Testis (tissue), 3 donors: ENCODE measurements around the gene SAMD4A. TPM values are rescaled to one million over a fixed set of nuclear protein-coding genes. Genes with fewer than 3 reads are reported as not detected.

Source experiments
- DNase-seq: peaks from one replicate; pipeline ENCODE4 v3.0.0-alpha.2; 2019
- H3K27ac ChIP-seq, 2 donors: fragments of 200-600 bp; sonication (generic); one replicate each; pipeline ENCODE4 v1.5.1; 2019
- H3K27me3 ChIP-seq: fragments of 200-600 bp; sonication (generic); one replicate; pipeline ENCODE4 v1.5.1; 2019
- H3K36me3 ChIP-seq: fragments of 200-600 bp; sonication (generic); one replicate; pipeline ENCODE4 v1.5.1; 2017; ENCODE audit warnings: low read depth; ENCODE audit errors: missing control alignments
- H3K4me1 ChIP-seq: fragments of 200-600 bp; sonication (generic); one replicate; pipeline ENCODE4 v1.5.1; 2019
- H3K4me3 ChIP-seq, 2 donors: fragments of 200-600 bp; sonication (generic); one replicate each; pipeline ENCODE4 v1.5.1; 2017 to 2019
- H3K9me3 ChIP-seq: fragments of 200-600 bp; sonication (generic); one replicate; pipeline ENCODE4 v1.5.1; 2017
- POLR2A ChIP-seq: fragments of 450-650 bp; IDR thresholded peaks from one replicate; pipeline ENCODE4 v1.6.1; 2017; ENCODE audit warnings: antibody characterized with exemption, mild to moderate bottlenecking, moderate library complexity
- WGBS, 2 donors: methylation state at CpG; one replicate each; pipeline ENCODE4 v1.1.5; 2018; 5-methylcytosine and 5-hydroxymethylcytosine counted together
- intact Hi-C: fragments of 100-400 bp; cut with DNase I; formaldehyde crosslinking; loops from one replicate; pipeline ENCODE4 v1.15.1; 2023; ENCODE audit warnings: low total_unique reads
- polyA plus RNA-seq: library from polyadenylated mRNA; stranded (reverse); fragments of 350-450 nt; fragmentation: Illumina TruSeq; extraction: RNeasy Lipid Tissue Mini Kit (QIAGEN cat#74804); gene quantifications from one replicate; pipeline ENCODE4 v1.2.3, GENCODE V29; 2014; ENCODE audit warnings: low read depth, low replicate concordance; ENCODE audit not compliant: insufficient read depth
- total RNA-seq, 2 donors: library from RNA; depleted of rRNA; stranded (reverse); fragments of >200 nt; gene quantifications; one replicate each; pipeline ENCODE4 v1.2.3, GENCODE V29; 2016
- TF ChIP-seq, protein P1 (sequence below), 3 experiments: fragments of 450-650 bp in 2 of 3; fragments of 200-600 bp in 1 of 3; sonication (generic) in 1 of 3; IDR thresholded peaks; one replicate each; pipeline ENCODE4 v1.5.1; 2016 to 2019; ENCODE audit warnings: antibody characterized with exemption in 3 of 3, mild to moderate bottlenecking in 2 of 3, moderate library complexity in 1 of 3

Gene SAMD4A
- total and polyA plus RNA-seq, 3 donors from 2014 or later = 103 to 369 (median 259) TPM

DNA sequence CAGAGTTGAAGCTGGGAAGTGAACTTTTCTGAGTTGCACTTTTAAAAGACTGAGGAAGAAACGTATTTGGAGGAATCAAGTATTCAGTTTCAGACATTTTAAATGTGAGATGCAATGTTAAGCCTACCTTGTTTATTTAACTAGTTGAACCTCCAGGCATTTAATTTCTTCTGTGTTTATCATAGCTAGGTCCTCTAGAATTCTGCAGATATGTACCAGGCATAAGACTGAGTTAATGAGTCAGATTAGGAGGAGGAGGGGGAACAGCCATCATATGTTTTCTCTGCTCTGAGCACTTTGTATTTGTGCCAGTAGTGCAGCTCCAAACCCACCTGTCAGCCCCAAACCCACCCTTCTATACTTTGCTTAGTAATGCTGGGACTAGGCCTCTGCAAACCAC lies 16.4 kb upstream of the SAMD4A start:
- DNase-seq = no peak
- WGBS, 2 donors = 72 to 90% methylated on average over 1 of the region's 1 CpG
- TF ChIP-seq POLR2A = no peak
- TF ChIP-seq, protein P1, sequence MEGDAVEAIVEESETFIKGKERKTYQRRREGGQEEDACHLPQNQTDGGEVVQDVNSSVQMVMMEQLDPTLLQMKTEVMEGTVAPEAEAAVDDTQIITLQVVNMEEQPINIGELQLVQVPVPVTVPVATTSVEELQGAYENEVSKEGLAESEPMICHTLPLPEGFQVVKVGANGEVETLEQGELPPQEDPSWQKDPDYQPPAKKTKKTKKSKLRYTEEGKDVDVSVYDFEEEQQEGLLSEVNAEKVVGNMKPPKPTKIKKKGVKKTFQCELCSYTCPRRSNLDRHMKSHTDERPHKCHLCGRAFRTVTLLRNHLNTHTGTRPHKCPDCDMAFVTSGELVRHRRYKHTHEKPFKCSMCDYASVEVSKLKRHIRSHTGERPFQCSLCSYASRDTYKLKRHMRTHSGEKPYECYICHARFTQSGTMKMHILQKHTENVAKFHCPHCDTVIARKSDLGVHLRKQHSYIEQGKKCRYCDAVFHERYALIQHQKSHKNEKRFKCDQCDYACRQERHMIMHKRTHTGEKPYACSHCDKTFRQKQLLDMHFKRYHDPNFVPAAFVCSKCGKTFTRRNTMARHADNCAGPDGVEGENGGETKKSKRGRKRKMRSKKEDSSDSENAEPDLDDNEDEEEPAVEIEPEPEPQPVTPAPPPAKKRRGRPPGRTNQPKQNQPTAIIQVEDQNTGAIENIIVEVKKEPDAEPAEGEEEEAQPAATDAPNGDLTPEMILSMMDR (IDR thresholded peaks at IDR 0.05) = no peak
- no peak overlapping the region for H3K27ac ChIP-seq
- no peaks in the 10 kb centered on the region for H3K27me3 ChIP-seq
- H3K36me3 ChIP-seq = no peaks in the 10 kb centered on the region
- H3K9me3 ChIP-seq = no peaks in the 10 kb centered on the region
- intact Hi-C loops = no loop called here
- H3K4me1 ChIP-seq = no peaks in the 10 kb centered on the region
- no peak overlapping the region for H3K4me3 ChIP-seq

DNA sequence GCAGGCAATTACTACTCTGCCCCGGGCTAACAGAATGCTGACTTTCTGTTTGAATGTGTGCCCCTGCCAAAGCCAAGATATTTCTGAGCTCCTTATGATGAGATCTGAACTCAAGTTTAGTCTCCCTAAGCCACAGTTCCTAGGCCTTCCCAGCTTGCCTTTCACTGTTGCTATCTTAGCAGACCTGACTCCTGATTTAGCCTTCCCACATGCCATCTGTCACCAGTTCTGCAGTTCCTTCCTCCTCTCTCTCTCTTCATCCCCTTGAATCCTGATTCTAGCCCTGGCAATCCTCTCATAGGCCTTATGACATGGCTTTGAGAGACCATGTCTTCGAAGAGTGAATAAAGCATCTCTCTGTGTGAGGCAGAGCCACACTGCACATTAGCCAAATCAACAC lies 12.5 kb upstream of the SAMD4A start:
- Histone ChIP-seq H3K4me3 (no peak overlapping the region), H3K9me3 (no peaks in the 10 kb centered on the region), H3K27ac (no peak overlapping the region), H3K36me3 (no peaks in the 10 kb centered on the region), H3K27me3 (no peaks in the 10 kb centered on the region), H3K4me1 (no peaks in the 10 kb centered on the region)
- no peak for DNase-seq
- 93% methylated on average over 2 of the region's 2 CpGs for WGBS, 2 donors
- TF ChIP-seq, protein P1 (IDR thresholded peaks at IDR 0.05) = no peak
- TF ChIP-seq POLR2A = no peak
- intact Hi-C loops = no loop called here

DNA sequence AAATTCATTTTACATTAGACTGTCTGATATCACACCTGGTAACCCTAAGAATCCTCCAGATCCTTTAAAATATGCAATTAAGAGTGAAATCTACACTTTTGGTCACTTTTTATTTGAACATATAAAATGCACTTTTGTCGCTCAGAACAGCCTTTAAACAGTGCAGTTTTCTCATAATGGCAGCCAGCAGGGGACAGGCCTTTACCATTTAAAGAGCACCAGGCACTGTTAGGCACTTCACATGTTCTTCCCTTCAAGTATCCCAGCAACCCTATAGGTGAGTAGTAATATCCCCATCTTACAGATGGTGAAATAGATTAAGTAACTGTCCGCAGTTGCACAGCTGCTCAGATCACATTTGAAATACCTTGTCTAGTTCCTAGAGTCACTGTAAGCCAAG lies 11.3 kb upstream of the SAMD4A start:
- TF ChIP-seq, protein P1 (IDR thresholded peaks at IDR 0.05) = no peak
- TF ChIP-seq POLR2A = no peak
- intact Hi-C loops = no loop called here
- H3K27me3 ChIP-seq = no peaks in the 10 kb centered on the region
- no peaks in the 10 kb centered on the region for H3K9me3 ChIP-seq
- H3K4me3 ChIP-seq = no peak overlapping the region
- no peak for DNase-seq
- H3K27ac ChIP-seq = no peak overlapping the region
- 94 to 98% methylated on average over 2 of the region's 2 CpGs for WGBS, 2 donors
- no peaks in the 10 kb centered on the region for H3K4me1 ChIP-seq
- no peaks in the 10 kb centered on the region for H3K36me3 ChIP-seq

DNA sequence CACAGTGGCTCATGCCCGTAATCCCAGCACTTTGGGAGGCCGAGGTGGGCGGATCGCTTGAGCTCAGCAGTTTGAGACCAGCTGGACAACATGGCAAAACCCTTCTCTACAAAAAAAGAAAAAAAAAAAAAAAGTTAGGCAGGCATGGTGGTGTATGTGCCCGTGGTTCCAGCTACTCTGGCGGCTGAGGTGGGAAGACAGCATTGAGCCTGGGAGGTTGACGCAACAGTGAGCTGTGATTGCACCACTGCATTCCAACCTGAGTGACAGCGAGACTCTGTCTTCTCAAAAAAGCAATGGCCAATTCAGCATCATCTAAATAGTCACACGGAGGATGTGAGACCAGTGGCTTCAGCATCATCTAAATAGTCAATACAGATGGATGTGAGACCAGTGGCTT lies 10.4 kb upstream of the SAMD4A start:
- no peak overlapping the region for H3K27ac ChIP-seq
- no peaks in the 10 kb centered on the region for H3K36me3 ChIP-seq
- WGBS, 2 donors = 86 to 93% methylated on average over 9 of the region's 9 CpGs
- intact Hi-C loops = no loop called here
- TF ChIP-seq, protein P1 (IDR thresholded peaks at IDR 0.05) = no peak
- no peak for TF ChIP-seq POLR2A
- no peak overlapping the region for H3K4me3 ChIP-seq
- no peaks in the 10 kb centered on the region for H3K4me1 ChIP-seq
- DNase-seq = no peak
- H3K9me3 ChIP-seq = no peaks in the 10 kb centered on the region
- H3K27me3 ChIP-seq = no peaks in the 10 kb centered on the region

DNA sequence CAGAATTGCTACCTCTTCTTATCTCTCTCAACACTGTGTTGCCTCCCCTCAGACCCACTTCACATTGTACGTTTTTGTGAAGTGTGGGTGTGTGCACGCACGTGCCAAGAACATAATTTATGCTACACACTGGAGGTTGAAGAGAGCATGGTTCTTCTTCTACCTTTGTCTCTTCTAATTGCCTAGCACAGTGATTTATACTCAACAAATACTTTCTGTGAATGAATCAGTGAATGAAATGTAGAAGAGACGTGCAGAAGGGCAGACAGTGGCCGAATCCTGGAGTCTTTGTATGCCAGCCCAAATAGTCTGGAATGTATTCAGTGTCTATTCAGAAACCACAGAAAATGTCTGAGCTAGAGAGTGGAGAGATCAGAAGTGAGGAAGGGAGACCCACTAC lies 4.6 kb upstream of the SAMD4A start:
- H3K4me1 ChIP-seq = peaks cover 5% of the 10 kb centered on the region
- H3K4me3 ChIP-seq = no peak overlapping the region
- WGBS, 2 donors = 31 to 51% methylated on average over 5 of the region's 5 CpGs
- no peaks in the 10 kb centered on the region for H3K9me3 ChIP-seq
- H3K27me3 ChIP-seq = no peaks in the 10 kb centered on the region
- H3K36me3 ChIP-seq = no peaks in the 10 kb centered on the region
- DNase-seq = no peak
- intact Hi-C loops = no loop called here
- TF ChIP-seq POLR2A = no peak
- TF ChIP-seq, protein P1 (IDR thresholded peaks at IDR 0.05) = no peak
- no peak overlapping the region for H3K27ac ChIP-seq
